DMS 273 treated with DMSO at 0.1 percent for 48 hours (cell line): ENCODE measurements around the gene PCCA.
"Not testable (repeated sequence)": the region's sequence is repeated elsewhere in the genome, so short reads cannot be mapped to it uniquely, and the experiment has no call there.

Experiments
- DNase-seq: peaks from one replicate; lab custom pipeline; 2025; lab: John Stamatoyannopoulos, UW

The PCCA gene

GRCh38 chr13:100306030-100306429 is 217.1 kb downstream of the PCCA start:
- DNase-seq = no peak

DNA sequence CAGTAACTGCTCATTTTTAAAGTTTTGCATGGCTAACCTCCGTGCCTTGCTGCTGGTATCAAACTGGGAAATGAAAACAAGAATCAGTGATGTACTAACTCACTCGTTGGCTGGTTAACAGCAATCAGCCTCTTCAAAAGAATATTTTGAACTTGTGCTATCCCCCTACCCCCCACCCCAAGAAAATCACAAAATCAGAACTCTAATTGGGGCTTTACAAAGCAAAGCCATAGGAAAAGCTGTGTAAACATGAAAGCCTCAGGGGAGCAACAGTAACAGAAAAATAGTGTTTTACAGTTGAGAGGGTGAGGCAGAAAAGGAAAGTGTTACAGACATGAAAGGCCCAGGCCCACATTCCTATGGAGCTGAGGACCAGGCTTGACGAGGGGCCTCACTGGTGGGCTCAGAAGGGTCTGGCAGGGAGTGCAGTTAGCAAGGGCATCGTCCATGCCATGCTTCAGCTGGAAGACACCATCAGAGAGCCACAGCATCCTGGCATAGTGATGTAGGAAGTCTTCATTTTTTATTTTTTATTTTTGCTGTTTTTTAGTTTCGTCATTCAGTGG is 217.6 kb downstream of the PCCA start:
- no peak for DNase-seq

DNA sequence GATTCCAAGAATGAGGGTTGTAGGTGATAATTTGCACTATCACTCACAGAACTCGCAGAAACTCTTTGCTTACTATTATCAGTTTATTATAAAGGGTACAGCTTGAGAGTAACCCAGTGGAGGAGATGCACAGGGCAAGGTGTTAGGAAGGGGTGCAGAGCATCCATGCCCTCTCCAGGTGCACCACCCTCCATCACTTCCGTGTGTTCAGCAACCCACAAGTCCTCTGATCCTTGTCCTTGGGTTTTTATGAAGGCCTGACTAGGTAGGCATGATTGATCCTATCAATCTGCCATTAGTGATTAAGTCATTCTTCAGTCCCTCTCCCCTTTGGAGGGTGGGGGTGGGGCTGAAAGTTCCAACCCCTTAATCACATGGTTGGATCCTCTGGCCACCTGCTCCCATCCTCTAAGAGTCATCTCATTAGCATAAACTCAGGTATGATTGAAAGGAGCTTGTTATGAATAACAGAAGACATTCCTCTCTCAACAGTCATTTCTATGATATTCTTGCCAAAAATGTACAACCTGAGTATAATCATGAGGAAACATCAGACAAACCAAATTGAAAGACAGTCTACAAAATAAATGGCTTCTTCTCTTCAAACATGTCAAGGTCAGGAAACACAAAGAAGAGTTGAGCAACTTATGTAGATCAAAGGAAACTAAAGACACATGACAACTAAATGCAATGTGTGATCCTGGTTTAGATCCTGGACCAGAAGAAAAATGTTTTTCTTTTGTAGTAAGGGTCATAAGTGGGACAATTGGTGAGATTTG is 225.4 kb downstream of the PCCA start:
- DNase-seq = no peak

DNA sequence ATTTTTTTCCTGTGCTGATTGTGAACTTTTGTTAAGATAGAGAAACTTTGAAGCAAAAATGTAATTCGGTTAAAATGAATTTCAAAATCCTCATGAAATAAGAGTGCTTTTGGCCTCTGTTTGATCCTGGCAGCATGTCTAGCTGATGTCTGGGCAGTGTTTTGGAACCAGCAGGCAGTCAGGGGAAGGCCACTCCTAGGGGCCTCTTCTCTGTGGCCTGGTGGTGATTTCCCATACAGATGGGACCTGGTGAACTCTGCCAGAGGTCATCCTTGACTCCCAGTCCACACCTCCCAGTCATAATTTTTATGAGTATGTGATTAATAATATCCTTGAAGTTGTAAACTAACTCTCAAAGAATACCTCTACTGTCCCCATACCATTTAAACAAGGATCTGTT is 226.6 kb downstream of the PCCA start:
- no peak for DNase-seq

- DNase-seq = not testable (repeated sequence)
These were observed 229.6 kb downstream of the PCCA start for GRCh38 chr13:100318473-100318872.

- DNase-seq = no peak
These were observed 235.0 kb downstream of the PCCA start for GRCh38 chr13:100323937-100324336.

- no peak for DNase-seq
These were observed 241.8 kb downstream of the PCCA start for GRCh38 chr13:100330662-100331061.

GRCh38 chr13:100333141-100333540 is 244.2 kb downstream of the PCCA start:
- peak; percentile 66 for DNase-seq

GRCh38 chr13:100334214-100334613 is 245.3 kb downstream of the PCCA start:
- no peak for DNase-seq

GRCh38 chr13:100336795-100337516 is 248.1 kb downstream of the PCCA start:
- no peak for DNase-seq

DNA sequence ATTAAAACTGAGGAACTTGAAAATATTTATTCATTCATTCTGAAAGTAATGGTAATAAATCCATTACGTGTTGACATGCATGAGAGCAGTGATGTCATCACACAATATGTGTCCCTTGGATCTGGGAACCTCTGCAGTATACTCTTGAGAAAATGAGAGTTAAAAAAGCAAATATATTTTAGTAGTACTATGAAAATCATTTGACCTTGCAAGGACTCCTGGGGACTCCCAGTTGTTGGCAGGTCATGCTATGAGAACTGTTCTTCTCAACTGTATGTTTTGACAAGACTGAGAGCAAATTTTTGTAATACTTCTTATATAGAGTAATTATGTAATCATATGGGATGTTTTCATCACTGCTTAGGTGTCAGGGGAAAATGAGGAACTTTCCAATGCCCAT is 249.4 kb downstream of the PCCA start:
- DNase-seq = no peak

DNA sequence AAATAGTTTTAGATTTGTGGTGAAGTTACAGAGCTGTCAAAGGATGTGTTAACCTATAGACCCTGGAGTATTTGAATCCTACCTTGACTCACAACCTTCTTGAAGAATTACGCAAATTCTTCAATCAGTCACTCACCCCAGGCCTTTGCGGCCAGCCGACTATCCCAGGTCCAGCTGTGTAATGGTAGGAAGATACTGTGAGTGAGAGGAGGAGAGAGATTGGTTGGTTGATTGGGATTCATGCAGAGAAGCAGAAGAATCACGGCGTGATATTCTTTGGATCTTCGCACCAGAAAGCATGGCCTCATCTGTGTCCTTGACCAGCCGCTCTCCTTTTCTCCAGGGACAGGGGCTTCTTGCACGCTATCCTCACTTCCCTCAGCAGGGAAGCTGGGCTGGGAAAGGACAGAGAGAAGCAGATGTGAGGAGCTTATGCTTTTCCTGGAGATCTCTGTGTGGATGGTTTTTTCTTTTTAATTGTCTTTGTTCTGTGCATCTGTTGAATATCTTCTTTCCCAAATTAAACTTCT is 250.6 kb downstream of the PCCA start:
- DNase-seq = no peak

GRCh38 chr13:100340865-100341264 is 252.0 kb downstream of the PCCA start:
- no peak for DNase-seq

- no peak for DNase-seq
These were observed 252.4 kb downstream of the PCCA start for GRCh38 chr13:100341327-100341726.

GRCh38 chr13:100344544-100344943 is 255.7 kb downstream of the PCCA start:
- no peak for DNase-seq

DNA sequence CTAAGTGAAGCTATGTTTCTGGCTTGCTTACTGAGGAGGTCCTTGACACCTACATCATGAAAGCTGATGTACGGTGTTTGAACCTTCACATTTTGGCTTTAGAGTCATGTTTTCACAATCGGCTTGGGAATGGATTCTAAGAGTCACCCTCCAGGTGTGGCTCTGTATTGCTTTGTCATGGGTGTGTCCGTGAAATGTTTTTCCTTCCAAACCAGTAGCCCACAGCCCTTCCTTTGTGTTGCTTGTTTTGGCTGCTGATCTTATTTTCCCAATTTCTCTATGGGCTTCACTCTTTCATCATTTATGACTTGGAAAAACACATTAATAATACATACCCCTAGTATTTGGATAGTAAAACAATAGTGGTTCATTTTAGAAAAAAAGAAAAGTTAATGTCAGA is 259.1 kb downstream of the PCCA start:
- DNase-seq = no peak

DNA sequence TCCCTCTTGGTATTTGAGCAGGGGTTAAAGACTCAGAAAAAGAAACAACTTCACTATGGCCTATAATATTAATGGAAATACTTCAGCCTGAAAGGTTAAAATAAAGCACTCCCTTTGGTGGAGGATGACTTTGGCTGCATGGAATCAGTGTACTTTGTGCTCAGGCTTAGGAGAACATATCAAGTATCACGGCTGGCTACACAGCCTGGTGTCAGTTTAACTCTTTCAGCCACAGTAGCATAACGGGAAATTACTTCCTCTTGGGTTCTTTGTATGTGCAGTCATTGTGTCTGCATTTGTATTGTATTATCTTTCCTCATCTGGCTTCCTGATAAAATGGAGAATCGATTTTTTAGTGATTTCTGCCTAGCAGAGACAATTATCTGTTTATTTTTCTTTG is 260.7 kb downstream of the PCCA start:
- no peak for DNase-seq

GRCh38 chr13:100350601-100351000 is 261.7 kb downstream of the PCCA start:
- DNase-seq = no peak

DNA sequence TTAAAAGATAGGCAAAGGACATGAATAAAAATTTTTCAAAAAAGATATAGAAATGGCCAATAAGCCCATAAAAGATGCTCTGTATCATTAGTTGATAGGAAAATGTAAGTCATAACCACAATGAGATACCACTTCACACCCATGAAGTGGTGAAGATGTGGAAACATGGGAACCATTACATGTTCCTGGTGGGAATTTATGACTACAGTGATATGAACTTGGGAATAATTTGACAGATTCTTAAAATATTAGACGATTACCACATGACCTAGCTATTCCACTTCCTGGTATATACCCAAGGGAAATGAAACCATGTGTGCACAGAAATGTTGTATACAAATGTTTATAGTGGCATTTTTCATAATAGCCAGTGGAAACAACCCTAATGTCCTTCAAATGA is 267.5 kb downstream of the PCCA start:
- DNase-seq = no peak

DNA sequence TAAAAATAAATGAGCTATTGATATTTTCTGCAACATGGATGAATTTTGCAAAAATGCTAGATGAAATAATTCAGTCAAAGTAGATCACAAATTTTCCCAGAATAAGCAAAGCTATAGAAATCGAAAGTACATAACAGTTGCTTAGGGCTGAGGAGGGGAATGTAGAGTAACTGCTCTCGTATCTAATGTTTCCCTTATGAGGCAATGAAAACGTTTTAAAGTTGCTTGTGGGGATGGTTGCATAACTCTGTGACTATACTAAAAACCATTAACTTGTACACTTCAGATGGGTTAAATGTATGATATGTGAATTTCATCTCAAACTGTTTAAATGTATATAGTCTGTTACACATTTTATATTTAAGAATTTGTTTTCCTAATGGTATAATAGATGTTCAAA is 268.0 kb downstream of the PCCA start:
- DNase-seq = no peak

- no peak for DNase-seq
These were observed 268.9 kb downstream of the PCCA start for GRCh38 chr13:100357764-100358163.

DNA sequence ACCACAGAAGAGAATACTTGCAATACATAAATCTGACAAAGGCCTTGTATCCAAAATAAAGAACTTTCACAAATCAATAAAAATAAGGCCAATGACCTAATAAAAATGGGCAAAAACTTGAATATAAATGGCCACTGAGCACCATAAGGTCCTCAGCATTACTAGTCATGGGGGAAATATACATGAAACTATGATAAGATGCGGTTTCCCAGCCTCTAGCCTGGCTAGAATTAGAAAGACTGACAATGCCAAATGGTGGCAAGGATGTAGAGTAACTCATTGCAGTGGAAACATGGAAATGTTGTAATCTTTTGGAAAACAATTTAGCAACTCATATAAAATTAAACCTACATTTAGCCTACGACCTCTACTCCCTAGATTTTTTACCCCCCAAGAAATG is 272.6 kb downstream of the PCCA start:
- DNase-seq = no peak

DNA sequence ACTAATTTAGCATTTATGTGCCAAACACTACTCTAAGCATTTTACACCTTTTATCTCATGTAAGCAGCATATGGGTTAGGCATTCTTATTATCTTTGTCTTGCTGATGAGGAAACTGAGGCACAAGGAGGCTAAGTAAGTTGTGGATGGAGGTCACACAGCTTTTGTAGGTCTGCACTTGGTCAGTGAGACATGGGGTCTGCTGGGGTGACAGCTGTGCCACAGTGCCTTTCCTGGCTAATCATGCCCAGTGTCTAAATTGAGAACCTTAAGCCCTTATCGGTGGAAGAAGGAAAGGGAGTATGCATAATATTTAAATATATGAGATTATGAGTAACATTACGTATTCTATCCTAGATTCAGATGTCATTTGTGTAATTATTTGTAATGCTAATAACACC is 273.5 kb downstream of the PCCA start:
- DNase-seq = no peak
